ENCODE measurements around the gene DCBLD1. TPM values are rescaled to one million over a fixed set of nuclear protein-coding genes. Genes with fewer than 3 reads are reported as not detected.

DCBLD1 gene
- total RNA-seq, result 47.6 and 57.9 TPM in 2 replicates

GRCh38 chr6:117482240-117483003 is at the start of gene DCBLD1:
Gene DCBLD1 (plus strand): TSS chr6:117482674. CDS start chr6:117482782, 108 bp downstream.

Other genes starting within 250 kb of the DCBLD1 start
- gene VGLL2, start 217.1 kb upstream of the DCBLD1 start, total RNA-seq, result not detected in 2 replicates
- gene ROS1, start 56.7 kb upstream of the DCBLD1 start, total RNA-seq, result under 0.01 TPM in 2 replicates
- 43.7 and 51.3 TPM in 2 replicates for gene GOPC, start 119.8 kb downstream of the DCBLD1 start, total RNA-seq
- gene NUS1, start 192.8 kb downstream of the DCBLD1 start, total RNA-seq, result 16.9 and 34.3 TPM in 2 replicates